ENCODE measurements around the gene HSD17B11. TPM values are rescaled to one million over a fixed set of nuclear protein-coding genes. Genes with fewer than 3 reads are reported as not detected.

Gene HSD17B11
- total RNA-seq, 1 experiment from 2014 or later = 8.8 TPM

- Histone ChIP-seq H2BK5ac (ENCODE audit: insufficient read length, low read length) (no peak overlapping the region), H2BK20ac (ENCODE audit: low read depth, low read length, poor library complexity, severe bottlenecking) (no peak overlapping the region), H3K27me3 (ENCODE audit: insufficient read depth, low read length) (no peaks in the 10 kb centered on the region), H4K5ac (ENCODE audit: insufficient read length, low read depth, low read length) (no peak overlapping the region), H4K20me1 (ENCODE audit: control insufficient read depth, insufficient read depth, insufficient read length) (no peaks in the 10 kb centered on the region), H3T11ph (ENCODE audit: low read length) (no peak overlapping the region), H3K4me2 (ENCODE audit: insufficient read depth, insufficient read length, low read length) (no peak overlapping the region), H3K4ac (ENCODE audit: low read depth, low read length) (no peak overlapping the region), H3K23ac (ENCODE audit: insufficient read length, low read depth, low read length) (no peak overlapping the region), H3K9me3 (ENCODE audit: control insufficient read depth, low read depth, low read length) (no peaks in the 10 kb centered on the region), H3K9ac (ENCODE audit: extremely low read depth, insufficient read length, low read length) (no peak overlapping the region), H2BK15ac (ENCODE audit: low read depth, low read length) (no peak overlapping the region), H2BK120ac (ENCODE audit: low read depth, low read length, poor library complexity, severe bottlenecking) (no peak overlapping the region), H2AK5ac (ENCODE audit: insufficient read length, low read length) (no peak overlapping the region), H3K4me1 (ENCODE audit: insufficient read depth, low read length) (no peaks in the 10 kb centered on the region), H3K14ac (ENCODE audit: insufficient read depth, low read length) (no peak overlapping the region), H3K23me2 (ENCODE audit: insufficient read length, low read depth, low read length, poor library complexity, severe bottlenecking) (no peaks in the 10 kb centered on the region), H3K79me1 (ENCODE audit: insufficient read depth, low read depth, low read length, poor library complexity, severe bottlenecking) (no peaks in the 10 kb centered on the region), H3K56ac (ENCODE audit: insufficient read length, low read depth, low read length) (no peak overlapping the region), H2AFZ (ENCODE audit: low read length) (no peak overlapping the region), H3K27ac (ENCODE audit: insufficient read length, low read depth, low read length) (no peak overlapping the region), H4K8ac (replicated peaks; ENCODE audit: insufficient read length, low read depth, low read length) (no peak overlapping the region), H2BK12ac (ENCODE audit: insufficient read length, low read depth, low read length) (no peak overlapping the region), H3K18ac (ENCODE audit: insufficient read length, low read depth, low read length) (no peak overlapping the region), H4K91ac (ENCODE audit: insufficient read length, low read depth, low read length) (no peak overlapping the region), H3K79me2 (ENCODE audit: insufficient read depth, low read length) (no peaks in the 10 kb centered on the region)
- no peak for DNase-seq
- Mint-ChIP-seq H3K4me1 (no peaks in the 10 kb centered on the region), H3K4me3 (no peak overlapping the region), H3K27ac (no peak overlapping the region), H3K36me3 (ENCODE audit: insufficient read depth in 1 of 3, low read depth in 3 of 3) (no peaks in the 10 kb centered on the region), H3K9me3 (no peaks in the 10 kb centered on the region), H3K27me3 (ENCODE audit: low read depth) (no peaks in the 10 kb centered on the region)
- WGBS (ENCODE audit: extremely low coverage, insufficient read length, low lambda C conversion rate) = no CpG with 5 or more reads among the region's 3 CpGs
- no peak for TF ChIP-seq CTCF (conservative IDR thresholded peaks at IDR 0.05)
These were observed 64.5 kb downstream of the HSD17B11 start for GRCh38 chr4:87326460-87326859.

All from H9 (cell line).